HepG2 (cell line): Measurements from ENCODE around the gene MAT2A. TPM values are rescaled to one million over a fixed set of nuclear protein-coding genes. Genes with fewer than 3 reads are reported as not detected.
A peak's percentile ranks its signal among the peaks of the same experiment; 100 is the strongest.

Source experiments
- CENPX ChIP-seq: sonication (generic); formaldehyde crosslinking; IDR thresholded peaks from 2 replicates; pipeline ENCODE4 v1.9.0; 2021; ENCODE audit warnings: mild to moderate bottlenecking, missing genetic modification reagents, moderate library complexity
- FOXM1 ChIP-seq: sonication (generic); formaldehyde crosslinking; IDR thresholded peaks from 2 replicates; pipeline ENCODE4 v1.5.0; 2020; ENCODE audit warnings: missing genetic modification reagents
- NFKBIZ ChIP-seq: IDR thresholded peaks from 2 replicates; pipeline ENCODE4 v1.6.1; 2018; ENCODE audit warnings: missing genetic modification reagents, missing compliant biosample characterization
- PHF5A ChIP-seq: IDR thresholded peaks from one replicate; pipeline ENCODE4 v1.6.1; 2018; ENCODE audit warnings: low read depth, missing genetic modification reagents; ENCODE audit not compliant: unreplicated experiment
- POGZ ChIP-seq: sonication (generic); formaldehyde crosslinking; IDR thresholded peaks from 2 replicates; pipeline ENCODE4 v1.4.0; 2020; ENCODE audit warnings: mild to moderate bottlenecking, missing genetic modification reagents
- RAD21 ChIP-seq: fragments of 450-650 bp; formaldehyde crosslinking; IDR thresholded peaks from 2 replicates; pipeline ENCODE4 v1.5.0; 2020; ENCODE audit warnings: mild to moderate bottlenecking
- RFX1 ChIP-seq: fragments of 450-650 bp; IDR thresholded peaks from 2 replicates; pipeline ENCODE4 v1.6.1; 2017
- SPEN ChIP-seq: sonication (generic); formaldehyde crosslinking; IDR thresholded peaks from 2 replicates; pipeline ENCODE4 v1.5.1; 2020; ENCODE audit warnings: low read depth, mild to moderate bottlenecking, missing genetic modification reagents
- ZNF232 ChIP-seq: sonication (generic); formaldehyde crosslinking; IDR thresholded peaks from 2 replicates; pipeline ENCODE4 v1.4.0; 2020; ENCODE audit warnings: missing genetic modification reagents, borderline replicate concordance
- ZNF292 ChIP-seq: sonication (generic); formaldehyde crosslinking; IDR thresholded peaks from 2 replicates; pipeline ENCODE4 v1.8.1; 2022; ENCODE audit warnings: mild to moderate bottlenecking, low read depth, missing genetic modification reagents, borderline replicate concordance
- ZNF337 ChIP-seq: sonication (generic); formaldehyde crosslinking; IDR thresholded peaks from 2 replicates; pipeline ENCODE4 v1.5.1; 2020; ENCODE audit warnings: missing genetic modification reagents, low read depth, mild to moderate bottlenecking, borderline replicate concordance
- ZNF549 ChIP-seq: sonication (generic); formaldehyde crosslinking; IDR thresholded peaks from 2 replicates; pipeline ENCODE4 v1.5.0; 2020; ENCODE audit warnings: missing genetic modification reagents
- ZNF672 ChIP-seq: sonication (generic); formaldehyde crosslinking; IDR thresholded peaks from 2 replicates; pipeline ENCODE4 v1.8.1; 2022; ENCODE audit warnings: missing genetic modification reagents
- polyA plus RNA-seq, 8 experiments: library from polyadenylated mRNA; depleted of rRNA in 3 of 8; stranded (reverse) in 7 of 8; unstranded in 1 of 8; fragments of >200 nt; fragmentation: Illumina TruSeq in 4 of 8; extraction: Trizol in 4 of 8; gene quantifications; 2 replicates each; pipeline versions ENCODE4 v1.2.1 to v1.2.3, GENCODE V29; 2011 to 2016; ENCODE audit warnings: low read depth in 4 of 8, missing spikeins in 1 of 8, mixed read lengths in 1 of 8; ENCODE audit not compliant: insufficient read depth in 1 of 8
- total RNA-seq, 5 experiments: library from RNA; depleted of rRNA; stranded (reverse); fragments of >200 nt; fragmentation: Illumina TruSeq; extraction: Trizol; gene quantifications; 2 replicates each; pipeline ENCODE4 v1.2.3, GENCODE V29; 2016; ENCODE audit warnings: low read depth in 1 of 5
- TF ChIP-seq, protein P1 (sequence below): sonication (generic); formaldehyde crosslinking; IDR thresholded peaks from 2 replicates; pipeline ENCODE4 v1.8.0; 2022; ENCODE audit warnings: missing genetic modification reagents, mild to moderate bottlenecking, inconsistent platforms, borderline replicate concordance
- TF ChIP-seq, protein P2 (sequence below): conservative IDR thresholded peaks from 2 replicates; pipeline ENCODE4 v1.6.1; 2018; ENCODE audit warnings: missing genetic modification reagents

The MAT2A gene
- total and polyA plus RNA-seq, 2 of the 13 experiments (the other 11 are each of a cell fraction or from before 2014, with no cell fraction given): 155 to 331 TPM

DNA sequence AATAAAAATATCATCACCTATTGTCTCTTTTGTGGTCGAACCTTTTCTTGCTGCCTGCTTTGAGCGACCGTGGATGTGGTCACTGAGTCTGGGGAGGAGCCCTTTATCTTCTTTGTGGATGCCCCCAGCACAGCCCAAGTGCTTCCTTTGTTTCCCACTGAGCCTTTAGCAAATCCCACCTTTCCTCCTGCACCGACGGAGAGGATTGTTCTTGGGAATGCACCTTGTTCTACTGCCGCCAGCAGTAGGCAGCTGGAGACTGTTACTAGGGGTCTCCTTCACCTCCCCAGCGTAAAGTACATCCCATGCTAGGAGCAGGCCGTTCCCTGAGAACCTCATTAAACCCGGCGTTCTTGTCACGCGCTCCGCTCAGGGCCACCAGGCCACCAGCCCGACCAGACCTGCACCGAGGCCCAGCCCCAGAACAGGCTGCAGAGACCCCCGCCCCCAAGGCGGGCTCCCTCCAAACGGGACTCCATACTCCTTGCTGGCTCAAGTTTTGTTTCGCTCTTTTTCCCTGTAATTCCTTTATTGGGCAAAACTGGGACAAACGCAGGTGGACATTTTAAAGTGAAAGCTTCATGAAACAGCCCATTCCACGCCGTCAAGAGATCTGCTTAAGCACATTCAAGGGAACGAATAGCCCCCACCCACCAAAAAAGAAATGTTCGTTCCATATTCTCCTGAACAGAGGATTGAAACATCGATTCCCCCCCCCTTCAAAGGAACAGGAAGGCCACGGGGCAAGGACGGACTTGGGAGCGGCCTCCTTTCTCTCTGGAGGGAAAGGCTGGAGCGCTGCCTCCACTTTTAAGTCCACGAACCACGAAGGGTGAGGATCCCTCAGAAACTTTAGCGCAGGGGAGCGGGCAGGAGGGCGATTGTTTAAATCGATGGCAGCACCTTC is 1.1 kb upstream of the MAT2A start (continued):
- no peak for TF ChIP-seq ZNF292 (CRISPR knock-in tag)
- no peak for TF ChIP-seq ZNF337 (CRISPR knock-in tag)
- TF ChIP-seq ZNF672 (CRISPR knock-in tag): no peak
- TF ChIP-seq RFX1: no peak; the same call in 1 of the 2 replicates
- TF ChIP-seq, protein P1, sequence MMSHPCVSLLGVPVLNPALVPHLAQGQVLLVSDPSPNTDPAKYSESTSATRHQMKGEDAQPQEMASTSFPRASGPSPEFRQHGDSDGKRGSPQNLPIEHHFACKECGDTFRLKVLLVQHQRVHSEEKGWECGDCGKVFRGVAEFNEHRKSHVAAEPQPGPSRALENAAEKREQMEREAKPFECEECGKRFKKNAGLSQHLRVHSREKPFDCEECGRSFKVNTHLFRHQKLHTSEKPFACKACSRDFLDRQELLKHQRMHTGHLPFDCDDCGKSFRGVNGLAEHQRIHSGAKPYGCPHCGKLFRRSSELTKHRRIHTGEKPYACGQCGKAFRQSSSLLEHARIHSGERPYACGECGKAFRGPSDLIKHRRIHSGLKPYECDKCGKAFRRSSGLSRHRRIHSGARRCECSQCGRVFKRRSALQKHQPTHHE (CRISPR knock-in tag): no peak
- peak; percentile 16; the same call in 1 of the 2 replicates for TF ChIP-seq NFKBIZ (CRISPR knock-in tag)
- TF ChIP-seq, protein P2, sequence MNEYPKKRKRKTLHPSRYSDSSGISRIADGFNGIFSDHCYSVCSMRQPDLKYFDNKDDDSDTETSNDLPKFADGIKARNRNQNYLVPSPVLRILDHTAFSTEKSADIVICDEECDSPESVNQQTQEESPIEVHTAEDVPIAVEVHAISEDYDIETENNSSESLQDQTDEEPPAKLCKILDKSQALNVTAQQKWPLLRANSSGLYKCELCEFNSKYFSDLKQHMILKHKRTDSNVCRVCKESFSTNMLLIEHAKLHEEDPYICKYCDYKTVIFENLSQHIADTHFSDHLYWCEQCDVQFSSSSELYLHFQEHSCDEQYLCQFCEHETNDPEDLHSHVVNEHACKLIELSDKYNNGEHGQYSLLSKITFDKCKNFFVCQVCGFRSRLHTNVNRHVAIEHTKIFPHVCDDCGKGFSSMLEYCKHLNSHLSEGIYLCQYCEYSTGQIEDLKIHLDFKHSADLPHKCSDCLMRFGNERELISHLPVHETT: no peak
- peak; percentile 51; the same call in 1 of the 2 replicates for TF ChIP-seq SPEN (CRISPR knock-in tag)
- no peak for TF ChIP-seq CENPX (CRISPR knock-in tag)
- no peak for TF ChIP-seq ZNF549
- TF ChIP-seq RAD21 (CRISPR knock-in tag): peak; percentile 66
- no peak for TF ChIP-seq ZNF232
- TF ChIP-seq FOXM1 (CRISPR knock-in tag): no peak
- peak; percentile 27; the same call in 1 of the 2 replicates for TF ChIP-seq POGZ (CRISPR knock-in tag)
- no peak for TF ChIP-seq PHF5A
